Esophagus squamous epithelium (tissue), 4 donors: ENCODE data around the gene KCNK2.

Experiments used
- CTCF ChIP-seq, 6 experiments: fragments of 450-650 bp in 4 of 6; fragments of 200-600 bp in 2 of 6; sonication (generic) in 2 of 6; IDR thresholded peaks; one replicate each; pipeline ENCODE4 v1.5.1; 2016 to 2019; ENCODE audit warnings: antibody characterized with exemption in 6 of 6, mild to moderate bottlenecking in 4 of 6, moderate library complexity in 4 of 6
- POLR2A ChIP-seq, 4 donors: fragments of 450-650 bp; IDR thresholded peaks; one replicate each; pipeline ENCODE4 v1.6.1; 2017; ENCODE audit warnings: antibody characterized with exemption in 4 of 4, mild to moderate bottlenecking in 4 of 4, moderate library complexity in 3 of 4

- TF ChIP-seq POLR2A (IDR thresholded peaks at IDR 0.05) (no peak), CTCF (IDR thresholded peaks at IDR 0.05) (no peak)
These were observed 136.8 kb downstream of the KCNK2 start for GRCh38 chr1:215219372-215219771.
